ENCODE measurements around the gene ZBTB37. TPM values are rescaled to one million over a fixed set of nuclear protein-coding genes. Genes with fewer than 3 reads are reported as not detected.

Gene ZBTB37
- total and polyA plus RNA-seq, 9 of the 15 experiments (the other 6 are each of a cell fraction or from before 2014, with no cell fraction given), result 1.3 to 13.9 (median 5.4) TPM

DNA sequence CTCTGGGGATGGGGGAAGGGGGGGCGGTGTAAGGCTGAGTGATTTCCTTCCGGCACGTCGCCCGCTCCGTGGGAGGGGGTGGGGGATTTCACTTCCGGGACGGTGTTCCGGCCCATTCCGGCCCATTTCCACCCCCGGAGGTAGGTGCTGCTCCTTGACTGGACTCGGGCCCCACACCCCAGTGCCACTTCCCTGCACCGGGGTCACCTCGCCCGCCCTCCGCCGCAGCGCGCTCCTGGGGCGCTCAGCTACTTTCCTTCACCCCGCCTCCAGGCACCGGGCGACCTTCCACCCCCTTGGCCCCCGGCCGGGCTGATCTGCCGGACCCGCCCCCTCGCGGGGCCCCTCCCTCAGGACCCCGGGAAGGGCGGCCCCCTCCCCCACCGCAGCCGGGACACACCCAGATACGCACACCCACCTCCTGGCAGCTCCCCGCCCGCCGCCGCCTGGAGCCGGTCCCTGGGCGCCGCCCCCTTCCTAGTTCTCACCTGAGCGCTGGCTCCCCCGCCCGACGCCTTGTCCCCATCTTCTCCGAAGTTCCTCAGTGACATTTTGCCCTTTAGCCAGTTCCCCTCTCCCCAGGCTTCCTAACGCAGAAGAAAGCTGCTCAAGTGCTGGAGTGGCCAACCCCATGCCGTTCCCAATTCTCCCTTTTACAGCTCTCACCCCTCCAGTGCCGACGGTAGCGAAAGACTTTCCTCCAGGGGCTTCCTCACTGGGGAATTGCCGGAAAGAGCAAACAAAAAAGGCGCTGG is at the start of gene ZBTB37 (continued):
- TF ChIP-seq, protein P1, sequence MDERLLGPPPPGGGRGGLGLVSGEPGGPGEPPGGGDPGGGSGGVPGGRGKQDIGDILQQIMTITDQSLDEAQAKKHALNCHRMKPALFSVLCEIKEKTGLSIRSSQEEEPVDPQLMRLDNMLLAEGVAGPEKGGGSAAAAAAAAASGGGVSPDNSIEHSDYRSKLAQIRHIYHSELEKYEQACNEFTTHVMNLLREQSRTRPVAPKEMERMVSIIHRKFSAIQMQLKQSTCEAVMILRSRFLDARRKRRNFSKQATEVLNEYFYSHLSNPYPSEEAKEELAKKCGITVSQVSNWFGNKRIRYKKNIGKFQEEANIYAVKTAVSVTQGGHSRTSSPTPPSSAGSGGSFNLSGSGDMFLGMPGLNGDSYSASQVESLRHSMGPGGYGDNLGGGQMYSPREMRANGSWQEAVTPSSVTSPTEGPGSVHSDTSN (CRISPR knock-in tag; IDR thresholded peaks at IDR 0.05; ENCODE audit: low read depth), result no peak
- TF ChIP-seq, protein P1 (tag; conservative IDR thresholded peaks at IDR 0.05; ENCODE audit: low read depth), result no peak; the same call in 1 of the 2 replicates
- TF ChIP-seq NR2F6 (CRISPR knock-in tag; IDR thresholded peaks at IDR 0.05) (no peak), SIX5 (IDR thresholded peaks at IDR 0.05; ENCODE audit: borderline replicate concordance in 1 of 2, insufficient read depth in 1 of 2, low read depth in 1 of 2, low read length in 2 of 2) (no peak), CREM (IDR thresholded peaks at IDR 0.05; ENCODE audit: low read depth) (peak; percentile 38; the same call in 1 of the 2 replicates), HIVEP1 (CRISPR knock-in tag; IDR thresholded peaks at IDR 0.05) (peak; percentile 81), ZNF165 (CRISPR knock-in tag; IDR thresholded peaks at IDR 0.05; ENCODE audit: borderline replicate concordance) (no peak), NFYB (IDR thresholded peaks at IDR 0.05; ENCODE audit: extremely low read depth, insufficient read length) (no peak), FOXA3 (CRISPR knock-in tag; conservative IDR thresholded peaks at IDR 0.05 in 1 of 2, IDR thresholded peaks at IDR 0.05 in 1 of 2) (peak in 1 of 2 experiments; percentile 33; a peak in 1 of 4 replicates), ZNF24 (IDR thresholded peaks at IDR 0.05) (no peak), ARNT (IDR thresholded peaks at IDR 0.05) (peak; percentile 37 to 64; a peak in 1 of 4 replicates), CEBPG (CRISPR knock-in tag; IDR thresholded peaks at IDR 0.05) (no peak), CEBPG (tag; conservative IDR thresholded peaks at IDR 0.05 in 1 of 2, IDR thresholded peaks at IDR 0.05 in 1 of 2) (no peak)
- TF ChIP-seq, protein P2, sequence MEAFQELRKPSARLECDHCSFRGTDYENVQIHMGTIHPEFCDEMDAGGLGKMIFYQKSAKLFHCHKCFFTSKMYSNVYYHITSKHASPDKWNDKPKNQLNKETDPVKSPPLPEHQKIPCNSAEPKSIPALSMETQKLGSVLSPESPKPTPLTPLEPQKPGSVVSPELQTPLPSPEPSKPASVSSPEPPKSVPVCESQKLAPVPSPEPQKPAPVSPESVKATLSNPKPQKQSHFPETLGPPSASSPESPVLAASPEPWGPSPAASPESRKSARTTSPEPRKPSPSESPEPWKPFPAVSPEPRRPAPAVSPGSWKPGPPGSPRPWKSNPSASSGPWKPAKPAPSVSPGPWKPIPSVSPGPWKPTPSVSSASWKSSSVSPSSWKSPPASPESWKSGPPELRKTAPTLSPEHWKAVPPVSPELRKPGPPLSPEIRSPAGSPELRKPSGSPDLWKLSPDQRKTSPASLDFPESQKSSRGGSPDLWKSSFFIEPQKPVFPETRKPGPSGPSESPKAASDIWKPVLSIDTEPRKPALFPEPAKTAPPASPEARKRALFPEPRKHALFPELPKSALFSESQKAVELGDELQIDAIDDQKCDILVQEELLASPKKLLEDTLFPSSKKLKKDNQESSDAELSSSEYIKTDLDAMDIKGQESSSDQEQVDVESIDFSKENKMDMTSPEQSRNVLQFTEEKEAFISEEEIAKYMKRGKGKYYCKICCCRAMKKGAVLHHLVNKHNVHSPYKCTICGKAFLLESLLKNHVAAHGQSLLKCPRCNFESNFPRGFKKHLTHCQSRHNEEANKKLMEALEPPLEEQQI (IDR thresholded peaks at IDR 0.05), result no peak; the same call in 1 of the 2 replicates
- TF ChIP-seq, protein P3, sequence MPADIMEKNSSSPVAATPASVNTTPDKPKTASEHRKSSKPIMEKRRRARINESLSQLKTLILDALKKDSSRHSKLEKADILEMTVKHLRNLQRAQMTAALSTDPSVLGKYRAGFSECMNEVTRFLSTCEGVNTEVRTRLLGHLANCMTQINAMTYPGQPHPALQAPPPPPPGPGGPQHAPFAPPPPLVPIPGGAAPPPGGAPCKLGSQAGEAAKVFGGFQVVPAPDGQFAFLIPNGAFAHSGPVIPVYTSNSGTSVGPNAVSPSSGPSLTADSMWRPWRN (IDR thresholded peaks at IDR 0.05; ENCODE audit: low read depth), result no peak
- TF ChIP-seq, protein P4, sequence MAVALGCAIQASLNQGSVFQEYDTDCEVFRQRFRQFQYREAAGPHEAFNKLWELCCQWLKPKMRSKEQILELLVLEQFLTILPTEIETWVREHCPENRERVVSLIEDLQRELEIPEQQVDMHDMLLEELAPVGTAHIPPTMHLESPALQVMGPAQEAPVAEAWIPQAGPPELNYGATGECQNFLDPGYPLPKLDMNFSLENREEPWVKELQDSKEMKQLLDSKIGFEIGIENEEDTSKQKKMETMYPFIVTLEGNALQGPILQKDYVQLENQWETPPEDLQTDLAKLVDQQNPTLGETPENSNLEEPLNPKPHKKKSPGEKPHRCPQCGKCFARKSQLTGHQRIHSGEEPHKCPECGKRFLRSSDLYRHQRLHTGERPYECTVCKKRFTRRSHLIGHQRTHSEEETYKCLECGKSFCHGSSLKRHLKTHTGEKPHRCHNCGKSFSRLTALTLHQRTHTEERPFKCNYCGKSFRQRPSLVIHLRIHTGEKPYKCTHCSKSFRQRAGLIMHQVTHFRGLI (CRISPR knock-in tag; IDR thresholded peaks at IDR 0.05), result no peak
- TF ChIP-seq, protein P5, sequence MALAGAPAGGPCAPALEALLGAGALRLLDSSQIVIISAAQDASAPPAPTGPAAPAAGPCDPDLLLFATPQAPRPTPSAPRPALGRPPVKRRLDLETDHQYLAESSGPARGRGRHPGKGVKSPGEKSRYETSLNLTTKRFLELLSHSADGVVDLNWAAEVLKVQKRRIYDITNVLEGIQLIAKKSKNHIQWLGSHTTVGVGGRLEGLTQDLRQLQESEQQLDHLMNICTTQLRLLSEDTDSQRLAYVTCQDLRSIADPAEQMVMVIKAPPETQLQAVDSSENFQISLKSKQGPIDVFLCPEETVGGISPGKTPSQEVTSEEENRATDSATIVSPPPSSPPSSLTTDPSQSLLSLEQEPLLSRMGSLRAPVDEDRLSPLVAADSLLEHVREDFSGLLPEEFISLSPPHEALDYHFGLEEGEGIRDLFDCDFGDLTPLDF (CRISPR knock-in tag; IDR thresholded peaks at IDR 0.05), result peak; percentile 41; the same call in 1 of the 2 replicates

Data from K562 (cell line).